Sigmoid colon (tissue), 4 donors: ENCODE measurements around the gene MMS19.

Experiments used
- EP300 ChIP-seq, 4 donors: sonication (generic); formaldehyde crosslinking; IDR thresholded peaks; one replicate each; pipeline ENCODE4 v1.6.1; 2017; ENCODE audit warnings: antibody characterized with exemption in 4 of 4
- POLR2A ChIP-seq, 2 donors: fragments of 450-650 bp; IDR thresholded peaks; one replicate each; pipeline ENCODE4 v1.6.1; 2016; ENCODE audit warnings: antibody characterized with exemption in 2 of 2, mild to moderate bottlenecking in 2 of 2, moderate library complexity in 2 of 2
- POLR2AphosphoS5 ChIP-seq, 4 donors: sonication (generic); formaldehyde crosslinking; IDR thresholded peaks; one replicate each; pipeline ENCODE4 v1.6.1; 2017; ENCODE audit warnings: antibody characterized with exemption in 4 of 4
- TF ChIP-seq, protein P1 (sequence below), 4 experiments: fragments of 450-650 bp in 3 of 4; fragments of 200-600 bp in 1 of 4; IDR thresholded peaks; one replicate each; pipeline ENCODE4 v1.5.1; 2016 to 2019; ENCODE audit warnings: antibody characterized with exemption in 4 of 4, mild to moderate bottlenecking in 3 of 4, moderate library complexity in 2 of 4

DNA sequence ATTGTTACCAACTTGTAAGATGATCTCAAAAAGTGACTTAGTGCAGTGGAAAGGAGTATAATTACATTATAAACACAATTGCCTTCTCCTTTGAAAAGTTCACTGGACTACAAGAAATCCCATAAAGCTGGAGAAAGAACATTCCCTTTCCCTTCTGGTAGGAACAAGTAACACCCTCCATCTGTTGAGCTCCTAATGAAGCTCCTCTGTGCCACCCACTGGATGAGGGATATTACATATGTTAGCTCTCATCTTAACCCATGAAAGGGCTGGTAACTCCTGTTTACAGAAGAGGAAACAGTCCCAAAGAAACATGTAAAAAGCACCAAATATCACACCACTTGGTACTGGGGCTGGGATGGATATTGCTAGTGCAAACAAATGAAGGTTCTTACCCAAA lies 64.2 kb downstream of the MMS19 start:
- TF ChIP-seq, protein P1, sequence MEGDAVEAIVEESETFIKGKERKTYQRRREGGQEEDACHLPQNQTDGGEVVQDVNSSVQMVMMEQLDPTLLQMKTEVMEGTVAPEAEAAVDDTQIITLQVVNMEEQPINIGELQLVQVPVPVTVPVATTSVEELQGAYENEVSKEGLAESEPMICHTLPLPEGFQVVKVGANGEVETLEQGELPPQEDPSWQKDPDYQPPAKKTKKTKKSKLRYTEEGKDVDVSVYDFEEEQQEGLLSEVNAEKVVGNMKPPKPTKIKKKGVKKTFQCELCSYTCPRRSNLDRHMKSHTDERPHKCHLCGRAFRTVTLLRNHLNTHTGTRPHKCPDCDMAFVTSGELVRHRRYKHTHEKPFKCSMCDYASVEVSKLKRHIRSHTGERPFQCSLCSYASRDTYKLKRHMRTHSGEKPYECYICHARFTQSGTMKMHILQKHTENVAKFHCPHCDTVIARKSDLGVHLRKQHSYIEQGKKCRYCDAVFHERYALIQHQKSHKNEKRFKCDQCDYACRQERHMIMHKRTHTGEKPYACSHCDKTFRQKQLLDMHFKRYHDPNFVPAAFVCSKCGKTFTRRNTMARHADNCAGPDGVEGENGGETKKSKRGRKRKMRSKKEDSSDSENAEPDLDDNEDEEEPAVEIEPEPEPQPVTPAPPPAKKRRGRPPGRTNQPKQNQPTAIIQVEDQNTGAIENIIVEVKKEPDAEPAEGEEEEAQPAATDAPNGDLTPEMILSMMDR (IDR thresholded peaks at IDR 0.05): no peak
- TF ChIP-seq POLR2AphosphoS5 (IDR thresholded peaks at IDR 0.05) (no peak), EP300 (IDR thresholded peaks at IDR 0.05) (no peak), POLR2A (IDR thresholded peaks at IDR 0.05) (no peak)
